ENCODE measurements around the gene GSKIP.
"Not testable (repeated sequence)": the region's sequence is repeated elsewhere in the genome, so short reads cannot be mapped to it uniquely, and the experiment has no call there.

GSKIP gene, protein sequence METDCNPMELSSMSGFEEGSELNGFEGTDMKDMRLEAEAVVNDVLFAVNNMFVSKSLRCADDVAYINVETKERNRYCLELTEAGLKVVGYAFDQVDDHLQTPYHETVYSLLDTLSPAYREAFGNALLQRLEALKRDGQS

GRCh38 chr14:96362965-96363750 is at the start of gene GSKIP, which contains the start of gene ATG2B:
Gene GSKIP, plus strand, starts transcription at chr14:96363526. Its CDS starts 18,722 bp downstream, at chr14:96382248.
Gene ATG2B, minus strand, starts transcription at chr14:96363341. Its CDS starts 365 bp downstream, at chr14:96362976.
- peak; percentile 76 for DNase-seq

- no peak for DNase-seq
These were observed 47.2 kb upstream of the GSKIP start for GRCh38 chr14:96316087-96316486.

GRCh38 chr14:96318836-96319235 is 44.5 kb upstream of the GSKIP start:
- no peak for DNase-seq

DNA sequence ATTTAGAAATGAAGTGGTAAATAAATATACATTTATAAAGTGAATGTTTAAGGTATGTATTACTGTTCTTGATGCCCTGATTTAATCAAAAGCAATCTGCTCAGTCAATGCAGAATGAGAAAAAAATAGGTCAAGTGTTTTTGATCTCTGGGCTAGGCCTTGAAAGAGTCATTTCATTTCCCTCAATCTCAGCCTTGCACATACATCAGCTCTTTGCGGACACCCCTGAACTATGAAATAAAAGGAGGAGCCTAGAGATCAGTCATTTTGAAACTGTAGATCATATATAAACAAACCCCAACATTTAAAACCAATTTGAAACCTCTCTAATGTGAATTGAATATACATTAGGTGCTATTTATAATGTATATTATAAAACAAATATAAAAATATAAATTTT is 42.7 kb upstream of the GSKIP start:
- no peak for DNase-seq

DNA sequence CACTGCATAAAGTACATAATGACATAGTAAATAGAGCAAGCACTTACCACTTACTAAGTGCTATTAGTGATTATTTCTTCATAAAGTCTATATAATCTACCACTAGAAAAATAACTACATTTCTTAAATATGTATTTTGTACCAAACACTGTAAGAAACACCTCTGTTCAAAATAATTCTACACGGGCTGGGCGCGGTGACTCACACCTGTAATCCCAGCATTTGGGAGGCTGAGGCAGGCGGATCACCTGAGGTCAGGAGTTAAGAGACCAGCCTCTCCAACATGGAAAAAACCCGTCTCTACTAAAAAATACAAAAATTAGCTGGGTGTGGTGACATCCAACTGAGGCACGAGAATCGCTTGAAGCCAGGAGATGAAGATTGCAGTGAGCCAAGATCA is 39.1 kb upstream of the GSKIP start:
- no peak for DNase-seq

DNA sequence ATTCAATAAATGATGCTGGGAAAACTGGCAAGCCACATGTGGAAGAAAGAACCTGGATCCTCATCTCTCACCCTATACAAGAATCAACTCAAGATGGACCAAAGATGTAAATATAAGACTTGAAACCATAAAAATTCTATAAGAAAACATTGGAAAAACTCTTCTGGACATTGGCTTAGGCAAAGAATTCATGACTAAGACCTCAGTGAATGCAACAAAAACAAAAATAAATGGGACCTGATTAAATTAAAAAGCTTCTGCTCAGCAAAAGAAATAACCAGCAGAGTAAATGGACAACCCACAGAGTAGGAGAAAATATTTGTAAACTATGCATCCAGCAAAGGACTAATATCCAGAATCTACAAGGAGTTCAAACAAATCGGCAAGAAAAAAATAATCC is 24.8 kb upstream of the GSKIP start:
- no peak for DNase-seq

DNA sequence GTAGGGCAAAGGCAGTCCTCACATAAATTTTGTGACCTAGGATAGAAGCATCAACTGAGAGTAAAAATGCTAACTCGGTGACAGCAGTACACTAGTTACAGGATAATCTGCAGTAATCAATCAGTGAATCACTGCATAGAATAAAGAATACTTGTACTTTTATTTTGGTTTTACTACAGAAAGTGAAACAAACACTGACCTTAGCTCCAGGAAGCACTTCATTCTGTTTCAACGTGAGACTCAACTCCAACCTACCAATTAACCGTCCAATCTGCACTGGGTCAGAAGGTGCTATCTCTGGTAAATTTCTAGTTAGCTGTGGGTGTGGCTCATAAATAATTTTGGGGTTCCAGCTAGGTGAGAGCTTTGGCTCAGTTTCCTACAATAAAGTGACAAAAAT is 22.0 kb upstream of the GSKIP start:
- DNase-seq, result no peak

- DNase-seq, result no peak
These were observed 17.7 kb upstream of the GSKIP start for GRCh38 chr14:96345669-96346068.

DNA sequence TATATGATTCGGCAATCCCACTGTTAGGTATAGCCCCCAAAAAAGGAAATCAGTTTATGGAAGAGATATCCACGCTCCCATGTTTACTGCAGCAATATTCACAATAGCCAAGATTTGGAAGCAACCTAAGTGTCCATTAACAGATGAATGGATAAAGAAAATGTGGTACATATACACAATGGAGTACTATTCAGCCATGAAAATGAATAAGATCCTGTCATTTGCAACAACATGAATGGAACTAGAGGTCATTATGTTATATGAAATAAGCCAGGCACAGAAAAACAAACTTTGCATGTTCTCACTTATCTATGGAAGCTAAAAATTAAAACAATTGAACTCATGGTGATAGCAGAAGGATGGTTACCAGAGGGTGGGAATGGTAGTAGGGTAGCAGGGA is 15.4 kb upstream of the GSKIP start:
- not testable (repeated sequence) for DNase-seq

- no peak for DNase-seq
These were observed 13.8 kb upstream of the GSKIP start for GRCh38 chr14:96349286-96350075.

- DNase-seq, result no peak
These were observed 11.3 kb upstream of the GSKIP start for GRCh38 chr14:96351986-96352385.

GRCh38 chr14:96352708-96353107 is 10.6 kb upstream of the GSKIP start:
- no peak for DNase-seq

GRCh38 chr14:96354246-96354645 is 9.1 kb upstream of the GSKIP start:
- no peak for DNase-seq

GRCh38 chr14:96357216-96357615 is 6.1 kb upstream of the GSKIP start:
- DNase-seq, result no peak

DNA sequence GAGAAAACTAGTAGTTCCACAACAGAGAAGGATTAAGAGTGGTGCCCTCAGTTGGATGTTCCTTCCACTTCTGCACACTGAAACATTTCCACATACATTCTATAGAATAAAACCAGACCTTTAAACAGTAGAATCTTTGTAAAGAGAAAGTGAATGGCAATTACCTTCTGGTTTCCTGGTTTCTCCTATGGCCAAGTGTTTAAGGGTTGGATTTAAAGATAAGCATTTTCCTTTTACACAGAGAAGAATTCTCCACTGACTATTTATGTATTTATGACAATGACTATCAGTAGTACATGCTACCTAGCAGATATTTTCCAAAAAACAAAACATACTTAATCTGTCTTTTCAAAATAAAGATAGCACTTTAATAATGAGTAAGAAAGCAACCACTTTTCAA is 3.4 kb upstream of the GSKIP start:
- no peak for DNase-seq

- peak; percentile 35 for DNase-seq
These were observed 1.0 kb upstream of the GSKIP start for GRCh38 chr14:96362071-96362964.

- DNase-seq, result peak; percentile 55
These were observed 518 bp downstream of the GSKIP start for GRCh38 chr14:96363751-96364336.

DNA sequence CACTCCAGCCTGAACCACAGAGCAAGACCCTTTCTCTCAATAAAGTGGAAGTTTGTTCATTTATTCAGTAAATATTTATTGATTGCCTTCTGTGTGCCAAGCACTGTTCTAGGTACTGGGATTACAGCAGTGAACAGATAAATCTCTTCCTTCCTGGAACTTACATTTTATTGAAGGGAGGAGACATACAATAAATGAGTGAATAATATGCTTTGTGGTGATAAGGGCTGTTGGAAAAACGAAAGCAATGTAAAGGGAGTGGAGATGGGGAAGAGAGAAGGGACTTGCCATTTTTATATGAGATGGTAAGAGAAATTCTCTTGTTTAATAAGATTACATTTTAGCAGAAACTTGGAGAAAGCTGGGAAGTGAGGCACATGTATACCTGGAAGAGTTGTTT is 1.6 kb downstream of the GSKIP start:
- DNase-seq, result no peak

DNA sequence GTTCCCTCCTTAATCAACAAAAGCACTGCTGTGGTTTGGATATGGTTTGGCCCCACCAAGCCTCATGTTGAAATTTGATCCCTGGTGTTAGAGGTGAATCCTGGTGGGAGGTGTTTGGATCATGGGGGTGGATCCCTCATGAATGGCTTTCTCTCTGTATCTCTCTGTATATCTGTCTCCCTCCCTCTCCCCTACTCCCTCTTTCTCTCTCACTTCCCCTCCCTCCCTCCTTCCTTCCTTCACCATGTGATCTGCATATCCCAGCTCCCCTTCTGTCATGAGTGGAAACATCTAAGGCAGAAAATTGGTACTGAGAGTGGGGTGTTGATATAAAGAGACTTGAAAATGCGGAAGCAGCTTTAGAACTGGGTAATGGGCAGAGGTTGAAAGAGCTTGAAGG is 5.2 kb downstream of the GSKIP start:
- no peak for DNase-seq

DNA sequence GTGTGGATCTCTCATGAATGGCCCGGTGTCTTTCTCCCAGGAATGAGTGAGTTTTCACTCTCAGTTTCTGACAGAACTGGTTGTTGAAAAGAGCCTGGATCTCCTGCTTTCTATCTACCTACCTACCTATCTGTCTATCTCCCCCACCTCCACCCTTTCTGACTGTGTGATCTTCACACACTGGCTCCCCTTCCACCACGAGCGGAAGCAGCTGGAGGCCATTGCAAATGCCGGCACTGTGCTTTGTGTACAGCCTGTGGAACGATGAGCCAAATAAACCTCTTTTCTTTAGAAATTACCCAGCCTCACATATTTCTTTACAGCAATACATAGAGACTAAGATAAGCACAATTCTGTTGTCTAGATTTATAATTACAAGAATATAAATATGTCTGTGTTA is 7.2 kb downstream of the GSKIP start:
- DNase-seq, result no peak

DNA sequence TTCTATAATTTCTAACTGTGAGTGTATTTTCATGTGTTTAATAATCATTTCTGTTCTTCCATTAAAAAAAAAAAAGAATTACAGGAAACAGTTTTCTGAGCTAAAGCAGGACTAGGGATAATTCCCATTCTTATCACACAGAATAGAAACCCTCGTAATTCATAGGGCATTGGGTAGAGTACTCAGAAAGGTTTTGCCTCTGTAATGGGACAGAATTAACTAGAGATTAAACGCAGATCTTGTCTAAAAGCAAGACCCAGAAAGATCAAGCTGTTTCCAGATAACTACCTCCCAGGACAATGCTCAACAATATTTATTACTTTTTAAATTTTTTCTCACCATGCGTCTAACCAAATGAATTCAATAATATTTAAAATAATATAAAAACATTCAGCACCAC is 10.2 kb downstream of the GSKIP start:
- DNase-seq, result no peak

- DNase-seq, result no peak
These were observed 12.8 kb downstream of the GSKIP start for GRCh38 chr14:96376093-96376492.
